ENCODE measurements around the gene ARHGEF38. TPM values are rescaled to one million over a fixed set of nuclear protein-coding genes. Genes with fewer than 3 reads are reported as not detected.

ARHGEF38 gene
- total RNA-seq, 1 donor from 2014 or later = not detected

GRCh38 chr4:105633241-105633640 lies 80.8 kb downstream of the ARHGEF38 start:
- Histone ChIP-seq H3K4me3 (ENCODE audit: insufficient read depth, low read depth, low read length) (no peak overlapping the region), H2AFZ (ENCODE audit: low read depth, low read length) (no peak overlapping the region), H3K4me2 (ENCODE audit: low read length) (no peak overlapping the region), H3K36me3 (ENCODE audit: insufficient read depth, low read length) (no peaks in the 10 kb centered on the region), H4K20me1 (ENCODE audit: insufficient read depth, low read length) (no peaks in the 10 kb centered on the region), H3K9me3 (ENCODE audit: insufficient read depth, low read depth, low read length) (no peaks in the 10 kb centered on the region), H3K9ac (ENCODE audit: low read length) (no peak overlapping the region), H3K79me2 (ENCODE audit: insufficient read depth, low read length) (no peaks in the 10 kb centered on the region), H3K4me1 (ENCODE audit: insufficient read depth, low read length) (peaks cover 3% of the 10 kb centered on the region), H3K27me3 (ENCODE audit: insufficient read depth, low read length) (no peaks in the 10 kb centered on the region), H3K27ac (ENCODE audit: low read depth, low read length) (no peak overlapping the region)
- DNase-seq (ENCODE audit: low read depth) (no peak), FAIRE-seq (no peak)
- TF ChIP-seq, protein P1, sequence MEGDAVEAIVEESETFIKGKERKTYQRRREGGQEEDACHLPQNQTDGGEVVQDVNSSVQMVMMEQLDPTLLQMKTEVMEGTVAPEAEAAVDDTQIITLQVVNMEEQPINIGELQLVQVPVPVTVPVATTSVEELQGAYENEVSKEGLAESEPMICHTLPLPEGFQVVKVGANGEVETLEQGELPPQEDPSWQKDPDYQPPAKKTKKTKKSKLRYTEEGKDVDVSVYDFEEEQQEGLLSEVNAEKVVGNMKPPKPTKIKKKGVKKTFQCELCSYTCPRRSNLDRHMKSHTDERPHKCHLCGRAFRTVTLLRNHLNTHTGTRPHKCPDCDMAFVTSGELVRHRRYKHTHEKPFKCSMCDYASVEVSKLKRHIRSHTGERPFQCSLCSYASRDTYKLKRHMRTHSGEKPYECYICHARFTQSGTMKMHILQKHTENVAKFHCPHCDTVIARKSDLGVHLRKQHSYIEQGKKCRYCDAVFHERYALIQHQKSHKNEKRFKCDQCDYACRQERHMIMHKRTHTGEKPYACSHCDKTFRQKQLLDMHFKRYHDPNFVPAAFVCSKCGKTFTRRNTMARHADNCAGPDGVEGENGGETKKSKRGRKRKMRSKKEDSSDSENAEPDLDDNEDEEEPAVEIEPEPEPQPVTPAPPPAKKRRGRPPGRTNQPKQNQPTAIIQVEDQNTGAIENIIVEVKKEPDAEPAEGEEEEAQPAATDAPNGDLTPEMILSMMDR (IDR thresholded peaks at IDR 0.05; ENCODE audit: insufficient read depth, low read depth, low read length) = no peak
- TF ChIP-seq EZH2 (IDR thresholded peaks at IDR 0.05; ENCODE audit: insufficient read depth, low read length) = no peak
- no peaks in the 10 kb centered on the region for H3K27me3 Mint-ChIP-seq (ENCODE audit: low read depth, unreplicated experiment)
- H3K36me3 Mint-ChIP-seq (ENCODE audit: low read depth, unreplicated experiment) = no peaks in the 10 kb centered on the region
- no peak overlapping the region for H3K4me3 Mint-ChIP-seq (ENCODE audit: unreplicated experiment)
- H3K27ac Mint-ChIP-seq (ENCODE audit: unreplicated experiment) = no peak overlapping the region
- peaks cover 16% of the 10 kb centered on the region for H3K4me1 Mint-ChIP-seq (ENCODE audit: low read depth, unreplicated experiment)
- H3K9me3 Mint-ChIP-seq (ENCODE audit: unreplicated experiment) = no peaks in the 10 kb centered on the region

GRCh38 chr4:105634402-105635080 lies 82.1 kb downstream of the ARHGEF38 start:
- Histone ChIP-seq H3K9ac (ENCODE audit: low read length) (no peak overlapping the region), H3K9me3 (ENCODE audit: insufficient read depth, low read depth, low read length) (no peaks in the 10 kb centered on the region), H3K27ac (ENCODE audit: low read depth, low read length) (no peak overlapping the region), H2AFZ (ENCODE audit: low read depth, low read length) (no peak overlapping the region), H3K79me2 (ENCODE audit: insufficient read depth, low read length) (no peaks in the 10 kb centered on the region), H3K4me2 (ENCODE audit: low read length) (no peak overlapping the region), H4K20me1 (ENCODE audit: insufficient read depth, low read length) (no peaks in the 10 kb centered on the region), H3K4me3 (ENCODE audit: insufficient read depth, low read depth, low read length) (no peak overlapping the region), H3K36me3 (ENCODE audit: insufficient read depth, low read length) (no peaks in the 10 kb centered on the region), H3K27me3 (ENCODE audit: insufficient read depth, low read length) (no peaks in the 10 kb centered on the region), H3K4me1 (ENCODE audit: insufficient read depth, low read length) (peaks cover 3% of the 10 kb centered on the region)
- Mint-ChIP-seq H3K4me1 (ENCODE audit: low read depth, unreplicated experiment) (peaks cover 16% of the 10 kb centered on the region), H3K27ac (ENCODE audit: unreplicated experiment) (no peak overlapping the region), H3K4me3 (ENCODE audit: unreplicated experiment) (no peak overlapping the region), H3K9me3 (ENCODE audit: unreplicated experiment) (no peaks in the 10 kb centered on the region), H3K27me3 (ENCODE audit: low read depth, unreplicated experiment) (no peaks in the 10 kb centered on the region), H3K36me3 (ENCODE audit: low read depth, unreplicated experiment) (no peaks in the 10 kb centered on the region)
- DNase-seq (ENCODE audit: low read depth) (no peak), FAIRE-seq (no peak)
- TF ChIP-seq EZH2 (IDR thresholded peaks at IDR 0.05; ENCODE audit: insufficient read depth, low read length) = no peak
- TF ChIP-seq, protein P1 (IDR thresholded peaks at IDR 0.05; ENCODE audit: insufficient read depth, low read depth, low read length) = no peak

All from astrocyte (in vitro differentiated cells and primary cell).